Bronchial epithelial cell (primary cell): ENCODE measurements around the gene TAOK2. TPM values are rescaled to one million over a fixed set of nuclear protein-coding genes. Genes with fewer than 3 reads are reported as not detected.

Experiments used
- DNase-seq: peaks from one replicate; pipeline ENCODE4 v3.0.0-alpha.2; 2010; ENCODE audit warnings: low read depth
- FAIRE-seq: peaks from 2 replicates; lab custom pipeline; 2011; peaks lifted over from hg19 to GRCh38; lab: Jason Lieb, UNC
- H3K27me3 ChIP-seq: 2 replicates; pipeline ENCODE4 v1.5.1; 2011; ENCODE audit warnings: low read length; ENCODE audit not compliant: control insufficient read depth, insufficient read depth
- H3K36me3 ChIP-seq: 2 replicates; pipeline ENCODE4 v1.5.1; 2011; ENCODE audit warnings: low read length; ENCODE audit not compliant: control insufficient read depth, insufficient read depth
- H3K4me3 ChIP-seq: 2 replicates; pipeline ENCODE4 v1.5.1; 2011; ENCODE audit warnings: mild to moderate bottlenecking, low read depth, low read length, control low read depth
- total RNA-seq: library from RNA; depleted of rRNA; stranded (reverse); fragments of >200 nt; gene quantifications from 2 replicates; pipeline ENCODE4 v1.2.1, GENCODE V29; 2014
- TF ChIP-seq, protein P1 (sequence below): IDR thresholded peaks from 2 replicates; pipeline ENCODE4 v1.5.1; 2011; ENCODE audit warnings: mild to moderate bottlenecking, moderate library complexity, low read length, control low read depth, inconsistent platforms; ENCODE audit not compliant: insufficient read depth, severe bottlenecking

TAOK2 gene
- total RNA-seq, 1 donor from 2014 or later = 24.7 TPM

DNA sequence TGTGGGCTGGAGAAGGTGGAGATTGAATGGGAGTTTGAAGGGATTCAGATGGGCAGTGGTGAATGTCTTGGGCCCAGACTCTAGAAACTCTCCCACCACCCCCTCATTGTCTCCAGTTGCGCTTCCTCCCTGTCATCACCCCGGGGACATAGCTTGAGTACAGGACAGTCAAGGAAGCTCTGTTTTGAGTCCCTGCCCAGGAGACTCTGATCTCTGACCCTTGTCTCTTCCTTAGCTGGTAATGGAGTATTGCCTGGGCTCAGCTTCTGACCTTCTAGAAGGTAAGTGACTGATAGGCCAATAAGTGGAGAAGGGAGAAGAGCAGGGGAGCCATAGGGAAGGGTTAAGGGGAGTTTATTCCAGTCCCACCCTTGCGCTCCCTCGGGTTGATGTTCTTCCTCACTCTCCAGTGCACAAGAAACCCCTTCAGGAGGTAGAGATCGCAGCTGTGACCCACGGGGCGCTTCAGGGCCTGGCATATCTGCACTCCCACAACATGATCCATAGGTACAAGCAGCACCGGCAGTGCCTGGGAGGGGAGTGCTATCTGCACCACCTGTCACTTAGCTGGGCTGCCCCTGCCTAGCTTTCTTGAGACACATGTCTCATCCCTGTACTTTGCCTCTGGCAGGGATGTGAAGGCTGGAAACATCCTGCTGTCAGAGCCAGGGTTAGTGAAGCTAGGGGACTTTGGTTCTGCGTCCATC, 5.0 kb downstream of the TAOK2 start:
- TF ChIP-seq, protein P1, sequence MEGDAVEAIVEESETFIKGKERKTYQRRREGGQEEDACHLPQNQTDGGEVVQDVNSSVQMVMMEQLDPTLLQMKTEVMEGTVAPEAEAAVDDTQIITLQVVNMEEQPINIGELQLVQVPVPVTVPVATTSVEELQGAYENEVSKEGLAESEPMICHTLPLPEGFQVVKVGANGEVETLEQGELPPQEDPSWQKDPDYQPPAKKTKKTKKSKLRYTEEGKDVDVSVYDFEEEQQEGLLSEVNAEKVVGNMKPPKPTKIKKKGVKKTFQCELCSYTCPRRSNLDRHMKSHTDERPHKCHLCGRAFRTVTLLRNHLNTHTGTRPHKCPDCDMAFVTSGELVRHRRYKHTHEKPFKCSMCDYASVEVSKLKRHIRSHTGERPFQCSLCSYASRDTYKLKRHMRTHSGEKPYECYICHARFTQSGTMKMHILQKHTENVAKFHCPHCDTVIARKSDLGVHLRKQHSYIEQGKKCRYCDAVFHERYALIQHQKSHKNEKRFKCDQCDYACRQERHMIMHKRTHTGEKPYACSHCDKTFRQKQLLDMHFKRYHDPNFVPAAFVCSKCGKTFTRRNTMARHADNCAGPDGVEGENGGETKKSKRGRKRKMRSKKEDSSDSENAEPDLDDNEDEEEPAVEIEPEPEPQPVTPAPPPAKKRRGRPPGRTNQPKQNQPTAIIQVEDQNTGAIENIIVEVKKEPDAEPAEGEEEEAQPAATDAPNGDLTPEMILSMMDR = no peak
- H3K27me3 ChIP-seq = no peaks in the 10 kb centered on the region
- DNase-seq (no peak), FAIRE-seq (no peak)
- peaks cover 35% of the 10 kb centered on the region for H3K36me3 ChIP-seq
- H3K4me3 ChIP-seq = no peak overlapping the region

GRCh38 chr16:29982560-29983419, 9.1 kb downstream of the TAOK2 start:
- FAIRE-seq = no peak
- TF ChIP-seq, protein P1 = no peak
- H3K36me3 ChIP-seq = peaks cover 58% of the 10 kb centered on the region

DNA sequence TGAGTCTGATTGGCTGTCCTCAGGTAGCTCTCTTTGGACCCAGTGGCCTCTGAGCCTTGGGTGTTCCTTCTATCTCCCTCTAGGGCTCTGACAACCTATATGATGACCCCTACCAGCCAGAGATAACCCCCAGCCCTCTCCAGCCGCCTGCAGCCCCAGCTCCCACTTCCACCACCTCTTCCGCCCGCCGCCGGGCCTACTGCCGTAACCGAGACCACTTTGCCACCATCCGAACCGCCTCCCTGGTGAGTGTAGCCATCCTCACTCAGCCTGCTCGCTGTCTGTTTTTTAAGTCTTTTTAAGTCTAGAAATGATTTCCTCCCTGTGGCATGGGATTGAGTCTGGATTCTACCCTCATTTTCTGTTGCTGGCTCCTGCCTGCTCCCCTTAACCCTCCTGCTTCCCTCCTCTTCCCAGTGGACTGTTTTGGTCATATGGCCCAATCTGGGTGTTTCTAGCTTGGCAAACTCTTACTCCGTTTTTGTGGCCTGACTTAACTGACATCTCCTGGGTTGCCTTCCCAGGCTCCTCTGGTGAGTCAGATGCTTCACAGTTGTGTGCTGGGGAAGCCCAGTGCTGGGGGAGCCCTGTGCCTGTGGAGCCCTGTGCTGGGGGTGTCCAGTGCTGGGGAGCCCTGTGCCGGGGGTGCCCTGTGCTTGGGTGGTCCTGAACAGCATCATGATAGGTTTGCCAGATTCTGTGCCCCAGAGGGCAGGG, 9.9 kb downstream of the TAOK2 start:
- TF ChIP-seq, protein P1 = no peak
- DNase-seq (no peak), FAIRE-seq (no peak)
- Histone ChIP-seq H3K4me3 (no peak overlapping the region), H3K27me3 (no peaks in the 10 kb centered on the region), H3K36me3 (peaks cover 54% of the 10 kb centered on the region)

More at GRCh38 chr16:29982560-29983419, 9.1 kb downstream of the TAOK2 start:
- no peaks in the 10 kb centered on the region for H3K27me3 ChIP-seq
- no peak for DNase-seq
- no peak overlapping the region for H3K4me3 ChIP-seq

DNA sequence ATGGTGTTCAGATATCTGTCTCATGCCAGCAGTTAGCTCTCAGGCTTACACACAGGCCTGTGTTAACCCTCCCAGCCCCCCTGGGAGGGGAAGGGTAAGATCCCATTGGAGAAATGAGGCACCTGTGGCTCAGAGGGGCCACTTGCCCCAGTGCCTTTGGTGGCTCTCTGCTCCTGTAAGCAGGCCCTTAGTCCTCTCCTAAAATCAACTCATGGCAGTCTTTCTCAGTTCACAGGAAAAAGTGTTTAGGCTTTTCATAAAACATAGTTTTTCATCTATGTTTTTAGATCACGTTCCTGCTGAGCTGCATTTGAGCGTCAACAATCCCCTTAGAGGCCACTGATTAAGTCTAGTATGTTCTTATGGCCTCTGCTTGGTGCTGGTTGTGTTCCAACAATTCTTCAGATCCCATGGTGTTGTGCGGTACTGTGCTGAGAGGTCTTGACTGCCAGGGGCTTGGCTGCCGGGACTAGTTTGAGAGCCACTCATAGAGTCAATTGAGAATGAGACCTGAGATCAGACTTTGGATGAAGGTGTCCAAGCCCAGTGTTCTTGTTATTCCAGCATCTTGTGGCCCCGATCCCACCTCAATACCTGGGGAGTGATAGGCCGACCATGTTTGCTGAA, 10.6 kb downstream of the TAOK2 start:
- FAIRE-seq = no peak
- no peak for DNase-seq
- peaks cover 47% of the 10 kb centered on the region for H3K36me3 ChIP-seq
- H3K27me3 ChIP-seq = no peaks in the 10 kb centered on the region
- TF ChIP-seq, protein P1 = no peak
- no peak overlapping the region for H3K4me3 ChIP-seq

DNA sequence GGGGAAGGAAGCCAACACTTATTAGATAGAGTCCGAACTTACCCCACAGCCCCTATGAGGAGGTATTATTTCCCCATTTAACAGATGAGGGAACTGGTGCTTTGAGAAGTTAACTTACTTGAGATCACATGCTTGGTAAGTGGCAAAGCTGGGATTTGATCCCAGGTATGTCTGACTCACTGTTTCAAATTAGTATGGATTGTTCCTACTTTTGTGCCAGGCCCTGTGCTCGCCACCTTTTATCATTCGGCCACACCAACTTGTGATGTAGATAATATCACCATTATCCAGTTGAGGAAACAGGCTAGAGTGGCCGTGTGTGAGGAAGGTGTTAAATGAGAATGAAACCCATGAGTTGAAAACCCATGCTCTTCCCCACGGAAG, 11.1 kb downstream of the TAOK2 start:
- TF ChIP-seq, protein P1 = no peak
- H3K4me3 ChIP-seq = no peak overlapping the region
- H3K27me3 ChIP-seq = no peaks in the 10 kb centered on the region
- FAIRE-seq = no peak
- peaks cover 49% of the 10 kb centered on the region for H3K36me3 ChIP-seq
- DNase-seq = no peak
